ENCODE results near the gene AOPEP.

Gene AOPEP

GRCh38 chr9:94851892-94852291 lies 125.4 kb downstream of the AOPEP start:
- DNase-seq = no peak

GRCh38 chr9:94852373-94852772 lies 125.9 kb downstream of the AOPEP start:
- DNase-seq = no peak

- DNase-seq = no peak
These were observed 127.4 kb downstream of the AOPEP start for GRCh38 chr9:94853887-94854286.

GRCh38 chr9:94855903-94856302 lies 129.4 kb downstream of the AOPEP start:
- no peak for DNase-seq

DNA sequence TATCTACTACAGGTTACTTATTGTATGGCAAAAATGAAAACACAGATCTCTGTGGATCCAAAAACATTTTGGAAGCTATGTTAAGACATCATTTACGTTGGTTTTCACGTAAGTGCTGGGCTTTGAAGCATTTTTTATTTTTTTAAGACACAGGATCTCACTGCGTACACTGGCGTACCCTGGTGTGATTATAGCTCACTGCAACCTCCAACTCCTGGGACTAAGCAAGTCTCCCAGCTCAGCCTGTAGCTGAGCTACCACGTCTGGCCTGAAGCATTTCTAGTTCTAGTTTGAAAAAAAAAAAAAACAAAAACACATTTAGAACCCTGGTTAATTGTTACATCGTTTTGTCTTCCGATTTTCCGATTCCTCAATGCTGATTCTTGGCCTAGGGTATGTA lies 131.3 kb downstream of the AOPEP start:
- DNase-seq = no peak

- DNase-seq = no peak
These were observed 132.7 kb downstream of the AOPEP start for GRCh38 chr9:94859226-94859625.

- DNase-seq = no peak
These were observed 133.4 kb downstream of the AOPEP start for GRCh38 chr9:94859891-94860290.

GRCh38 chr9:94860678-94861588 lies 134.4 kb downstream of the AOPEP start:
- DNase-seq = peak; percentile 69

DNA sequence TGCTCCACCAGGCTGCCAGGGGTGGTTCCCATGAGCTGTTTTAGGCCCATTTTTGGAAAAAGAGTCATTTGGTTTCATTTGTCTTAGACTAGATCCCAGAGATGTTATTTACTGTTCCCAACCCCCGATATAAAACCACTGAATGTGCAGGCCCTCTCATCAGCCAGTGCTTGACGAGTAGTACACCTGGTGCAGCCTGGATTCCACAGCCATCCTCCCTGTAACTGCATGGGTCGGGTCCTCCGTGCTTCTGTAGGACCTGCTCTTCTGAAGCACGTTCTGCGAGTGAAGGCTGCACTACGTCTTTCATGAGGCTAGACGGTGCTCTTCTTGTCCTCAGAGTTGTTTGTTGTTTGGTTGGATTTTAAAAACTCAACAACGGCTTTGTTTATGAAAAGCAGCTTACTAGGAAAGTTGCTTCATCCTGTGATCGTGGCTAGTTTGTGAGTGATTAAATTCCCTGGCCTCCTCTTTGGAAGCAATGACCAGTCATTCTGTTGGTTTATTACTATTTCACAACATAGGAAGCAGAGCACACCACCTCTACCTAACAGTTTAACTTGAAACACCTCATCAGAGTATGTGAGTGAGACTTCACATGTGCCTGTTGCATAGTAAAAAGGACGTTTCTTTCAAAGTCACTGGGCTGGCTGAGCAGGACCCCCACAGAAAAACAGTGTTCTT lies 135.2 kb downstream of the AOPEP start:
- DNase-seq = no peak

- DNase-seq = no peak
These were observed 137.7 kb downstream of the AOPEP start for GRCh38 chr9:94864196-94864595.

DNA sequence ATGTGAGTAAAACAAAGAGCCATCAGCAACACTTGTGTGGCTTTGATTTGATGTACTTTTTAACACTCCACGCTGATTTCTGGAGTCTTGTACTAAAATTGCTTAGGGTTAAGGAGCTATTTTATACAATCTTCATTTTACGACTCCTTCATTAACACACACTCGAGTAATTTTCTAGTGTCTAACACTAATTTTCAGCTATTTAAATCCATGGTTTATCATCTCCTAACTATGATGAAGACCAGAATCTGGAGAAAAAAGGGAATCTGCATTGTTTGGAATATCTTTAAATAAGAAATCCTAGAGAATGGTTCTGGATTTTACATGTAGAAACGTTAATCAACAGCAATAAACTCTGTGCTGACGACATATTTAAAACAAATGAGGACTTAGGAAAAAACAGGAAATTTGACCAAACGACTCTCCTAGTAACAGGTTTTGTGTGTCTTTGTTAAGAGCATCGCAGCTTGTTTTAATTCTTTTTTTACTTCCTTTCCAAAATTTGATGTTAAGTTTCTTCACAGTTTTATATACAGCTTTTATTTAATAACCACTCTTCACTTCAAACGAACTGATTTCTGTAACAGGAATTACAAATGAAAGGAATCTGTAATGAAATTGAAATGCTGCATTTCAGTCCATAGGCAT lies 138.5 kb downstream of the AOPEP start:
- DNase-seq = no peak

- DNase-seq = no peak
These were observed 139.3 kb downstream of the AOPEP start for GRCh38 chr9:94865582-94866452.

DNA sequence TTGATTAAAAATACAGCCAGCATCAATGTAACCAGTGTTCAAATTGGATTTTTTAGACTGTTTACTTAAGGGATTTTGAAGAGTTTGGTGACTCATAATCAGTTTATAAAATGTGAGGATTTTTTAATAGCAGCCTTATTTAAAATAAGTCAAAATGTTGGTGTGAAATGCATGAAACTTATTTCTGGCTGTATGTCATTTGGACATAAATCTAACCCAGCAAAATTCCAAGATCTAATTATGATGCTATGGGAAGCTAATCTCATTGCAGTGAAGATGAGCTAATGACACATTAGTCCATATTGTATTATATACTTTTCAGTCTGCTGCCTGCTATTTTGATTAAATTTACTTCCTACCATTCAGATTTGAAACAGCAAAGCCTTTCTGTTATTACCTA lies 140.3 kb downstream of the AOPEP start:
- no peak for DNase-seq

- no peak for DNase-seq
These were observed 140.9 kb downstream of the AOPEP start for GRCh38 chr9:94867281-94867841.

DNA sequence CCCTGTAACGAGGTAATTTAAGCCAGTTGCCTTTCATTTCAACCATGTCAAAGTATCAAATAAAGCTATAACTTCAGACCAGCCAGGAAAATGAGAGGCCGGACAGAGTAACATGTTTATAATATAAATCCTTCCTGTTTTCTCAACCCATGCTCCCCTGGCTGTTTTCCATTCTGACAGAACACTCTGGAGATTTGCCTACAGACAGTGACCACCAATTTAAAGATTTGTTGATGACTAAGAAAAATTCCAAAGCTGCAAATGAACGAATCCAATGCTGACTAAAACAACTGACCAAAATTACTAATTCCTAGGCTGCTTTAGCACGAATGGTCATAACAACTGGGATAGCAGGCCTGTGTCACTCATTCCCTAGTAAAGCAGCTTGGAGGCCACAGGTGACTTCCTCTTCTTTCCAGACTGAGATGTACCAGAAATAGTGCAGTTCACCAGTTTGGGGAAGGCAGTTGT lies 141.4 kb downstream of the AOPEP start:
- DNase-seq = no peak

DNA sequence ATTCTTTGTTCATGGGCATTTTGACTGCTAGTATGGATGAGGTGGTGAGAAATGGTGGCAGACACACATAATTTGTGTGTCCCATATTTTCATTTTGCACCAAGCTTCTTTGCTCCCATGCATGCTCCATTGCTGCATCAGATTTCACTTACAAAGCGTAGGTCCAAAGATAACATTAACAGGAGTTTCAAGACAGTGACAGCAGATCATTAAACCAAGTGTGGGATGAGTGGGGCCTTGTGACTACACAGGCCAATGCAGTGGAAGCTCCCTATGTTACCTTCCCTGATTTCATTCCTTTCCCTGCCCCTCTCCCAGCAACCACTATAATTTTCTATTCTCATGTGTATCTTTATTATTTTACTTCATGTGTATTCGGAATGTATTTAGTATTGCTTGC lies 142.0 kb downstream of the AOPEP start:
- no peak for DNase-seq

DNA sequence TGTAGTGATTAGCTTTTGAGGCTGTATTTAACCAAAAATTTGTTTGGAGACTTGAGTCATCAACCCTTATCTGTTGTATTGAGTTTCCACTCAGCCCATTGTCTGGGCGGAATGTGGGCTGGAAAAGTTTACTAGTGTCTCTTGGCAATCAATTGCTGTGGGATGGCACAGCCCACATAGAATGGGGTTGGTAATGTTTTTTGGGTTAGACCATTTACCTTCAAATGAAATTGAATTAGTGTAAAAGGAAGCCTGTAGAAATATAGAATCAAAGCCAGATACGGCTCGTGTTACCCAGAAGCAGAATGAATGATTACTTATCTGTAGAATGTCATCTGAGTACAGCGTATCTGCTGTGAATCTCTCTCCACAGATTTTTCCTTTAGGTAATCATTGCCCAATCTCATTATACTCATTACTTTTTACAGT lies 142.9 kb downstream of the AOPEP start:
- peak; percentile 41 for DNase-seq

- DNase-seq = no peak
These were observed 143.9 kb downstream of the AOPEP start for GRCh38 chr9:94870465-94870792.

DNA sequence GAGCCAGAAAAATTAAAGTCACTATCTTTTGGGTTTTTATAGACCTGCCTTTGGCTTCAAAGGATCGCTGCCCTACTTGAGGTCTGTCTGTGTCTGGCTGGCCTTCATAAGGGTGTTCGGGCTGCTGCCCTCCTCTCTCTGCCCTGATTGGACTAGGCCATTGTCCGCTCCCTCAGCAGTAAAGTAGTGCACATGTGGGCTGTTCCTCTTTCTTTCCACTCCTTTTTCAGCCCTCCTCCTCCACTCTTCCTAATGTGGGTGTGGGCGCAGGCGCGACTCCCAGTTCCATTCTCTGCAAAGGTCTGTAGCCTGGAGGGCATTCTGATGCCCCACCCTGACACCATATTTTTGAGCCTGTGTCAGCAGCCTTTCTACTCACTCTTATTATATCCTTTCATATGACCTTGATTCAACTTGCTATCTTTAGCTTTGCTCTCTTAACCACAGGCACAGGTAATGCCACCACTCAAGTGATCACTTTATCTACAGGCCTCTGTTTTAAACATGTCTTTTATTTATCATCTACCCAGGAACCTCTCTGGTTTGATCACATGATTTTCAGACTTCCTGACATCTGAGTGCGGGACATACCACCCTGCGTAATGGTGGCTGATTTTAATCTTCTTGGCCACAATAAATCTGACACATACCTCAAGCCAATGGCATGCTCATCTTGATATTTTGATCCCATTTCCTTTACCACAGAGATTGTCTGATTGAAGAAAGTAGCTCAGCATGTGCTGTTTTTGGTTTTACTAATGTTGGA lies 144.5 kb downstream of the AOPEP start:
- peak; percentile 42 for DNase-seq

GRCh38 chr9:94872083-94872833 lies 145.8 kb downstream of the AOPEP start:
- DNase-seq = no peak

All from activated CD4-positive, alpha-beta T cell treated with anti-CD3 and anti-CD28 coated beads for 48 hours (primary cell).